Measurements from ENCODE around the gene TM7SF2.

DNA sequence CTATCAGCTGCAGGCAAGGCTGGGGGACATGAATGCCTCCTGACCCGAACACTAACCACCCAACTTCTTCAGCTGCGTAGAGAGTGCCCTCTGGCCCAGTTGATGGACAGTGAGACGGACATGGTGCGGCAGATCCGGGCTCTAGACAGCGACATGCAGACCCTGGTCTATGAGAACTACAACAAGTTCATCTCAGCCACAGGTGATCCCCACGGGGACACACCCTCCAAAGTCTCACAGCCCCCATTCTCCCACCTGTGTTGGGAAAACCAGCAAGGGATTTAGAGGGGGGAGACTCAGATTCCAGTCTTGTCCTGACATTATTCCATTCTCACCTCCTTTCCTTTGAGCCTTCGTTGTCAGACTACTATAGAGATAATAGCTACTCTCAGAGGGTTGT is 14.7 kb upstream of the TM7SF2 start:
- TF ChIP-seq, protein P1, sequence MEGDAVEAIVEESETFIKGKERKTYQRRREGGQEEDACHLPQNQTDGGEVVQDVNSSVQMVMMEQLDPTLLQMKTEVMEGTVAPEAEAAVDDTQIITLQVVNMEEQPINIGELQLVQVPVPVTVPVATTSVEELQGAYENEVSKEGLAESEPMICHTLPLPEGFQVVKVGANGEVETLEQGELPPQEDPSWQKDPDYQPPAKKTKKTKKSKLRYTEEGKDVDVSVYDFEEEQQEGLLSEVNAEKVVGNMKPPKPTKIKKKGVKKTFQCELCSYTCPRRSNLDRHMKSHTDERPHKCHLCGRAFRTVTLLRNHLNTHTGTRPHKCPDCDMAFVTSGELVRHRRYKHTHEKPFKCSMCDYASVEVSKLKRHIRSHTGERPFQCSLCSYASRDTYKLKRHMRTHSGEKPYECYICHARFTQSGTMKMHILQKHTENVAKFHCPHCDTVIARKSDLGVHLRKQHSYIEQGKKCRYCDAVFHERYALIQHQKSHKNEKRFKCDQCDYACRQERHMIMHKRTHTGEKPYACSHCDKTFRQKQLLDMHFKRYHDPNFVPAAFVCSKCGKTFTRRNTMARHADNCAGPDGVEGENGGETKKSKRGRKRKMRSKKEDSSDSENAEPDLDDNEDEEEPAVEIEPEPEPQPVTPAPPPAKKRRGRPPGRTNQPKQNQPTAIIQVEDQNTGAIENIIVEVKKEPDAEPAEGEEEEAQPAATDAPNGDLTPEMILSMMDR (IDR thresholded peaks at IDR 0.05) = no peak
- TF ChIP-seq POLR2A (IDR thresholded peaks at IDR 0.05) (no peak), POLR2AphosphoS5 (IDR thresholded peaks at IDR 0.05) (no peak)

Measured in upper lobe of left lung (tissue), 4 donors.